K562 (cell line): ENCODE results near the gene MS4A18. TPM values are rescaled to one million over a fixed set of nuclear protein-coding genes. Genes with fewer than 3 reads are reported as not detected.

ENCODE experiments used
- ATAC-seq: fragments of 200-7000 bp; cut with Tn5 transposase; 3 replicates; pipeline ENCODE4 v1.9.1; 2020; ENCODE audit warnings: moderate library complexity
- BruUV-seq: library from RNA; stranded (reverse); fragments of 400-500 nt; replicated peaks from 2 replicates; lab custom pipeline; 2021; lab: Mats Ljungman, UMichigan
- CTCF ChIA-PET: fragments of 300-600 bp; formaldehyde crosslinking; extraction: SDS; loops from one replicate; lab custom pipeline; 2021; ENCODE audit warnings: low intra/inter-chr PET ratio; lab: Yijun Ruan, JAX
- POLR2A ChIA-PET: fragments of 300-600, 350-650 bp; sonication (Branson Sonifier 250); formaldehyde crosslinking; extraction: SDS; loops from one replicate; lab custom pipeline; 2021; ENCODE audit warnings: antibody characterized with exemption, inconsistent platforms; lab: Yijun Ruan, JAX
- DNase-seq, 4 experiments: peaks; one replicate each; pipeline versions ENCODE4 v3.0.0 to v3.0.0-alpha.2; 2011 to 2018; ENCODE audit warnings: low spot score in 3 of 4, mixed read lengths in 3 of 4; ENCODE audit errors: extremely low read depth in 1 of 4
- FAIRE-seq: peaks from 2 replicates; lab custom pipeline; 2011; peaks lifted over from hg19 to GRCh38; lab: Jason Lieb, UNC
- H2AFZ ChIP-seq: 2 replicates; pipeline ENCODE4 v1.6.0; 2011; ENCODE audit warnings: low read depth, low read length, control low read depth, inconsistent platforms
- H3K27ac ChIP-seq: fragments of 200-600 bp; 3 replicates; pipeline ENCODE4 v1.8.0; 2011; ENCODE audit warnings: low read depth, mild to moderate bottlenecking, control low read depth, inconsistent platforms, low read length, moderate library complexity, mixed read lengths; ENCODE audit errors: extremely low read depth
- H3K27me3 ChIP-seq, 2 experiments: fragments of 300-600 bp in 1 of 2; 2 replicates in 1 of 2; 3 replicates in 1 of 2; pipeline versions ENCODE4 v1.6.0 to v1.8.0; 2011; ENCODE audit warnings: inconsistent platforms in 2 of 2, low read length in 2 of 2, mild to moderate bottlenecking in 1 of 2, mixed read lengths in 1 of 2, moderate library complexity in 1 of 2; ENCODE audit not compliant: control insufficient read depth in 2 of 2, insufficient read depth in 2 of 2
- H3K36me3 ChIP-seq: fragments of 300-600 bp; 3 replicates; pipeline ENCODE4 v1.8.0; 2011; ENCODE audit warnings: mild to moderate bottlenecking, low read length, inconsistent platforms; ENCODE audit not compliant: control insufficient read depth, insufficient read depth
- H3K4me1 ChIP-seq, 2 experiments: fragments of 200-600 bp in 1 of 2; replicated peaks in 1 of 2; 2 replicates in 1 of 2; 3 replicates in 1 of 2; pipeline versions ENCODE4 v1.5.1 to v1.8.0; 2011; ENCODE audit warnings: inconsistent platforms in 2 of 2, low read length in 2 of 2, mild to moderate bottlenecking in 1 of 2, mixed read lengths in 1 of 2, moderate library complexity in 1 of 2; ENCODE audit not compliant: control insufficient read depth in 2 of 2, insufficient read depth in 2 of 2
- H3K4me2 ChIP-seq: 2 replicates; pipeline ENCODE4 v1.6.1; 2011; ENCODE audit warnings: low read length, control low read depth, inconsistent platforms, mixed read lengths; ENCODE audit not compliant: insufficient read depth
- H3K4me3 ChIP-seq: fragments of 200-600 bp; sonication (generic), shearing (Covaris generic); 2 replicates; pipeline ENCODE4 v1.5.1; 2016; ENCODE audit warnings: control low read depth, inconsistent platforms
- H3K79me2 ChIP-seq: fragments of 200-600 bp; 3 replicates; pipeline ENCODE4 v1.8.0; 2011; ENCODE audit warnings: low read length, inconsistent platforms; ENCODE audit not compliant: control insufficient read depth, insufficient read depth
- H3K9ac ChIP-seq, 2 experiments: 2 replicates each; pipeline versions ENCODE4 v1.6.0 to v1.6.1; 2011; ENCODE audit warnings: low read depth in 2 of 2, low read length in 2 of 2, control low read depth in 1 of 2, inconsistent platforms in 1 of 2, mild to moderate bottlenecking in 1 of 2, mixed read lengths in 1 of 2; ENCODE audit not compliant: insufficient read depth in 1 of 2
- H3K9me1 ChIP-seq: one replicate; pipeline ENCODE4 v1.6.0; 2011; ENCODE audit warnings: inconsistent platforms, mild to moderate bottlenecking, low read length, moderate library complexity; ENCODE audit not compliant: control insufficient read depth, insufficient read depth
- H3K9me3 ChIP-seq: replicated peaks from 2 replicates; pipeline ENCODE4 v1.5.1; 2011; ENCODE audit warnings: low read depth, low read length, inconsistent platforms; ENCODE audit not compliant: control insufficient read depth, insufficient read depth
- H4K20me1 ChIP-seq: replicated peaks from 2 replicates; pipeline ENCODE4 v1.6.1; 2011; ENCODE audit warnings: low read length, inconsistent platforms, mixed read lengths; ENCODE audit not compliant: control insufficient read depth, insufficient read depth
- CCAR2 ChIP-seq: fragments of 200-400 bp; formaldehyde crosslinking; IDR thresholded peaks from 2 replicates; pipeline ENCODE4 v1.6.1; 2017; ENCODE audit warnings: mild to moderate bottlenecking, low read depth, low read length
- GTF2E2 ChIP-seq: fragments of 200-800 bp; sonication (Bioruptor generic); IDR thresholded peaks from 2 replicates; pipeline ENCODE4 v1.6.1; 2016; ENCODE audit warnings: missing genetic modification characterization, missing compliant biosample characterization
- HDAC8 ChIP-seq: fragments of 450-650 bp; IDR thresholded peaks from 2 replicates; pipeline ENCODE4 v1.6.1; 2016; ENCODE audit warnings: mild to moderate bottlenecking, missing genetic modification characterization, moderate library complexity, missing compliant biosample characterization
- KLF1 ChIP-seq: fragments of 450-650 bp; IDR thresholded peaks from 2 replicates; pipeline ENCODE4 v1.6.1; 2016; ENCODE audit warnings: missing genetic modification characterization, missing compliant biosample characterization
- NR3C1 ChIP-seq: sonication (generic); formaldehyde crosslinking; IDR thresholded peaks from 2 replicates; pipeline ENCODE4 v1.8.1; 2022; ENCODE audit warnings: missing genetic modification reagents
- TOE1 ChIP-seq, 2 experiments: fragments of 450-650 bp in 1 of 2; sonication (generic) in 1 of 2; formaldehyde crosslinking in 1 of 2; IDR thresholded peaks; 2 replicates each; pipeline versions ENCODE4 v1.7.1 to v1.8.0; 2016 to 2022; ENCODE audit warnings: borderline replicate concordance in 2 of 2, mild to moderate bottlenecking in 2 of 2, antibody characterized with exemption in 1 of 2, inconsistent platforms in 1 of 2, low read depth in 1 of 2, missing genetic modification reagents in 1 of 2, moderate library complexity in 1 of 2
- ZFP30 ChIP-seq: fragments of 250-450 bp; sonication (Bioruptor Pico); IDR thresholded peaks from 2 replicates; pipeline ENCODE4 v1.8.0; 2022; ENCODE audit warnings: moderate library complexity, mild to moderate bottlenecking, inconsistent platforms, borderline replicate concordance
- WGBS: fragments of 100-300 bp; shearing (Covaris generic); methylation state at CpG from one replicate; pipeline ENCODE4 v1.1.6; 2016; ENCODE audit warnings: low coverage, mixed read lengths; ENCODE audit not compliant: insufficient coverage; ENCODE audit errors: missing lambda C conversion rate; 5-methylcytosine and 5-hydroxymethylcytosine counted together
- in situ Hi-C: fragments of 300-500 bp; cut with MboI; formaldehyde crosslinking; loops from 4 replicates; pipeline ENCODE4 v1.15.0; 2018; ENCODE audit warnings: inconsistent platforms, mixed read lengths
- intact Hi-C: fragments of 100-400 bp; cut with micrococcal nuclease; formaldehyde crosslinking; loops from 2 replicates; pipeline ENCODE4 v1.14.2; 2022
- polyA plus RNA-seq, 8 experiments: library from polyadenylated mRNA; depleted of rRNA in 4 of 8; stranded (reverse) in 5 of 8; unstranded in 3 of 8; fragments of >200 nt; fragmentation: Nextera tagmentation in 2 of 8; fragmentation: Illumina TruSeq in 1 of 8; extraction: Ambion mirVana in 2 of 8; extraction: Trizol in 1 of 8; gene quantifications; 2 replicates each; pipeline versions ENCODE4 v1.2.1 to v1.2.3, GENCODE V29; 2011 to 2014; ENCODE audit warnings: inconsistent platforms in 1 of 8, missing spikeins in 1 of 8
- total RNA-seq, 7 experiments: library from RNA; depleted of rRNA in 6 of 7; stranded (reverse); fragments of >200 nt in 6 of 7; fragmentation: Illumina TruSeq in 2 of 7; extraction: Trizol in 2 of 7; gene quantifications; 2 replicates each; pipeline versions ENCODE4 v1.2.1 to v1.2.3, GENCODE V29; 2011 to 2021; ENCODE audit warnings: low replicate concordance in 1 of 7
- TF ChIP-seq, protein P1 (sequence below), 2 experiments: fragments of 450-650 bp; IDR thresholded peaks; 2 replicates each; pipeline ENCODE4 v1.6.1; 2018; ENCODE audit warnings: mild to moderate bottlenecking in 2 of 2, low read depth in 1 of 2; ENCODE audit not compliant: partially characterized antibody in 2 of 2
- TF ChIP-seq, protein P2 (sequence below): fragments of 250-450 bp; sonication (Bioruptor Pico); IDR thresholded peaks from 2 replicates; pipeline ENCODE4 v1.8.0; 2021; ENCODE audit warnings: moderate library complexity, mild to moderate bottlenecking, inconsistent platforms
- TF ChIP-seq, protein P3 (sequence below): fragments of 450-650 bp; formaldehyde crosslinking; IDR thresholded peaks from 2 replicates; pipeline ENCODE4 v1.4.0; 2020; ENCODE audit warnings: mild to moderate bottlenecking
- TF ChIP-seq, protein P4 (sequence below): sonication (generic); IDR thresholded peaks from 2 replicates; pipeline ENCODE4 v1.6.1; 2016

Gene MS4A18
- total and polyA plus RNA-seq, 9 of the 15 experiments (the other 6 are each of a cell fraction or from before 2014, with no cell fraction given): not detected

DNA sequence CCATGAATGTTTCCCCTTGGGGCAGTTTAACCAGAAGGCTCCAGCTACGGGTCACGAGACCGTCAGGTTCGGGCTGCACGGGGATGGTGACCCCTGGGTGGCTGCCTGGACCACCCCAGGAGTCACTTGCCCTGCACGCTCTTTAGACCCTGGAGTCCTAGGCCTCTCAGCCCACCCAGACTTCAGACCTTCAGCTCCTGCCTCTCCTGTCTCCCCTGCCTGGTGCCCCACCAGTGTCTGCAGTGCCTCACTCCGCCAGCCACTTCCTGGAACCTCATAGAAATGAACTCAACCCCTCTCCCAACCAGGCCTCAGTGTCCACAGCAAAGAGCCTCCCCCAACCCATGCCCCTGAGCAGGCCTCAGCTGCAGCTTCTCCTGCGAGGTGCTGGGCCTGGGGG, 48.1 kb downstream of the MS4A18 start:
- intact Hi-C loops: no loop called here
- CTCF ChIA-PET: interaction anchor here (0.5 kb wide), 1 partner anchor 1349 kb away, joined by 4 read pairs; no protein-coding TSS in a partner anchor
- ATAC-seq (no peak), DNase-seq (no peak), FAIRE-seq (no peak)
- Histone ChIP-seq H3K4me1 (peaks cover 0 to 14% of the 10 kb centered on the region in 2 experiments; a peak in 1 of 5 replicates), H3K4me3 (no peak overlapping the region), H3K9me1 (no peaks in the 10 kb centered on the region), H2AFZ (no peak overlapping the region), H3K79me2 (no peaks in the 10 kb centered on the region), H3K9me3 (no peaks in the 10 kb centered on the region), H4K20me1 (peaks cover 6% of the 10 kb centered on the region; the same call in 1 of the 2 replicates), H3K27ac (no peak overlapping the region), H3K4me2 (no peak overlapping the region), H3K9ac (no peak overlapping the region), H3K36me3 (no peaks in the 10 kb centered on the region), H3K27me3 (peaks cover 34 to 63% of the 10 kb centered on the region in 2 experiments; a peak in 4 of 5 replicates)
- in situ Hi-C loops: no loop called here
- 5% methylated on average over 8 of the region's 8 CpGs for WGBS
- BruUV-seq: no TSS peak
- TF ChIP-seq, protein P1, sequence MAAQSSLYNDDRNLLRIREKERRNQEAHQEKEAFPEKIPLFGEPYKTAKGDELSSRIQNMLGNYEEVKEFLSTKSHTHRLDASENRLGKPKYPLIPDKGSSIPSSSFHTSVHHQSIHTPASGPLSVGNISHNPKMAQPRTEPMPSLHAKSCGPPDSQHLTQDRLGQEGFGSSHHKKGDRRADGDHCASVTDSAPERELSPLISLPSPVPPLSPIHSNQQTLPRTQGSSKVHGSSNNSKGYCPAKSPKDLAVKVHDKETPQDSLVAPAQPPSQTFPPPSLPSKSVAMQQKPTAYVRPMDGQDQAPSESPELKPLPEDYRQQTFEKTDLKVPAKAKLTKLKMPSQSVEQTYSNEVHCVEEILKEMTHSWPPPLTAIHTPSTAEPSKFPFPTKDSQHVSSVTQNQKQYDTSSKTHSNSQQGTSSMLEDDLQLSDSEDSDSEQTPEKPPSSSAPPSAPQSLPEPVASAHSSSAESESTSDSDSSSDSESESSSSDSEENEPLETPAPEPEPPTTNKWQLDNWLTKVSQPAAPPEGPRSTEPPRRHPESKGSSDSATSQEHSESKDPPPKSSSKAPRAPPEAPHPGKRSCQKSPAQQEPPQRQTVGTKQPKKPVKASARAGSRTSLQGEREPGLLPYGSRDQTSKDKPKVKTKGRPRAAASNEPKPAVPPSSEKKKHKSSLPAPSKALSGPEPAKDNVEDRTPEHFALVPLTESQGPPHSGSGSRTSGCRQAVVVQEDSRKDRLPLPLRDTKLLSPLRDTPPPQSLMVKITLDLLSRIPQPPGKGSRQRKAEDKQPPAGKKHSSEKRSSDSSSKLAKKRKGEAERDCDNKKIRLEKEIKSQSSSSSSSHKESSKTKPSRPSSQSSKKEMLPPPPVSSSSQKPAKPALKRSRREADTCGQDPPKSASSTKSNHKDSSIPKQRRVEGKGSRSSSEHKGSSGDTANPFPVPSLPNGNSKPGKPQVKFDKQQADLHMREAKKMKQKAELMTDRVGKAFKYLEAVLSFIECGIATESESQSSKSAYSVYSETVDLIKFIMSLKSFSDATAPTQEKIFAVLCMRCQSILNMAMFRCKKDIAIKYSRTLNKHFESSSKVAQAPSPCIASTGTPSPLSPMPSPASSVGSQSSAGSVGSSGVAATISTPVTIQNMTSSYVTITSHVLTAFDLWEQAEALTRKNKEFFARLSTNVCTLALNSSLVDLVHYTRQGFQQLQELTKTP (IDR thresholded peaks at IDR 0.05; ENCODE audit: low read depth in 1 of 2, partially characterized antibody in 2 of 2): no peak
- TF ChIP-seq KLF1 (tag): no peak
- no peak for TF ChIP-seq CCAR2
- TF ChIP-seq GTF2E2 (tag): no peak
- no peak for TF ChIP-seq TOE1 (IDR thresholded peaks at IDR 0.05; ENCODE audit: borderline replicate concordance)
- TF ChIP-seq TOE1 (CRISPR knock-in tag; IDR thresholded peaks at IDR 0.05; ENCODE audit: borderline replicate concordance, low read depth): no peak
- TF ChIP-seq, protein P2, sequence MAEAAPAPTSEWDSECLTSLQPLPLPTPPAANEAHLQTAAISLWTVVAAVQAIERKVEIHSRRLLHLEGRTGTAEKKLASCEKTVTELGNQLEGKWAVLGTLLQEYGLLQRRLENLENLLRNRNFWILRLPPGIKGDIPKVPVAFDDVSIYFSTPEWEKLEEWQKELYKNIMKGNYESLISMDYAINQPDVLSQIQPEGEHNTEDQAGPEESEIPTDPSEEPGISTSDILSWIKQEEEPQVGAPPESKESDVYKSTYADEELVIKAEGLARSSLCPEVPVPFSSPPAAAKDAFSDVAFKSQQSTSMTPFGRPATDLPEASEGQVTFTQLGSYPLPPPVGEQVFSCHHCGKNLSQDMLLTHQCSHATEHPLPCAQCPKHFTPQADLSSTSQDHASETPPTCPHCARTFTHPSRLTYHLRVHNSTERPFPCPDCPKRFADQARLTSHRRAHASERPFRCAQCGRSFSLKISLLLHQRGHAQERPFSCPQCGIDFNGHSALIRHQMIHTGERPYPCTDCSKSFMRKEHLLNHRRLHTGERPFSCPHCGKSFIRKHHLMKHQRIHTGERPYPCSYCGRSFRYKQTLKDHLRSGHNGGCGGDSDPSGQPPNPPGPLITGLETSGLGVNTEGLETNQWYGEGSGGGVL (CRISPR knock-in tag): no peak
- no peak for TF ChIP-seq ZFP30 (CRISPR knock-in tag)
- TF ChIP-seq, protein P3, sequence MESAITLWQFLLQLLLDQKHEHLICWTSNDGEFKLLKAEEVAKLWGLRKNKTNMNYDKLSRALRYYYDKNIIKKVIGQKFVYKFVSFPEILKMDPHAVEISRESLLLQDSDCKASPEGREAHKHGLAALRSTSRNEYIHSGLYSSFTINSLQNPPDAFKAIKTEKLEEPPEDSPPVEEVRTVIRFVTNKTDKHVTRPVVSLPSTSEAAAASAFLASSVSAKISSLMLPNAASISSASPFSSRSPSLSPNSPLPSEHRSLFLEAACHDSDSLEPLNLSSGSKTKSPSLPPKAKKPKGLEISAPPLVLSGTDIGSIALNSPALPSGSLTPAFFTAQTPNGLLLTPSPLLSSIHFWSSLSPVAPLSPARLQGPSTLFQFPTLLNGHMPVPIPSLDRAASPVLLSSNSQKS (CRISPR knock-in tag): no peak
- TF ChIP-seq, protein P4, sequence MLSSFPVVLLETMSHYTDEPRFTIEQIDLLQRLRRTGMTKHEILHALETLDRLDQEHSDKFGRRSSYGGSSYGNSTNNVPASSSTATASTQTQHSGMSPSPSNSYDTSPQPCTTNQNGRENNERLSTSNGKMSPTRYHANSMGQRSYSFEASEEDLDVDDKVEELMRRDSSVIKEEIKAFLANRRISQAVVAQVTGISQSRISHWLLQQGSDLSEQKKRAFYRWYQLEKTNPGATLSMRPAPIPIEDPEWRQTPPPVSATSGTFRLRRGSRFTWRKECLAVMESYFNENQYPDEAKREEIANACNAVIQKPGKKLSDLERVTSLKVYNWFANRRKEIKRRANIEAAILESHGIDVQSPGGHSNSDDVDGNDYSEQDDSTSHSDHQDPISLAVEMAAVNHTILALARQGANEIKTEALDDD: no peak
- no peak for TF ChIP-seq HDAC8 (tag)
- TF ChIP-seq NR3C1 (CRISPR knock-in tag): no peak
- POLR2A ChIA-PET: interaction anchor here (0.6 to 0.7 kb wide), 2 partner anchors 14 to 844 kb away, joined by 3 read pairs; no protein-coding TSS in a partner anchor
